GM12878 (cell line): Measurements from ENCODE around the gene C10orf143. TPM values are rescaled to one million over a fixed set of nuclear protein-coding genes. Genes with fewer than 3 reads are reported as not detected.

Source experiments
- ATAC-seq: fragments of 200-7000 bp; cut with Tn5 transposase; 3 replicates; pipeline ENCODE4 v1.9.1; 2020; ENCODE audit warnings: mild to moderate bottlenecking, moderate library complexity
- BruUV-seq: library from RNA; stranded (reverse); fragments of 400-500 nt; replicated peaks from 2 replicates; lab custom pipeline; 2021; lab: Mats Ljungman, UMichigan
- CTCF ChIA-PET: fragments of 300-600 bp; sonication (Branson Sonifier 250); formaldehyde crosslinking; extraction: SDS; loops from one replicate; lab custom pipeline; 2021; ENCODE audit warnings: inconsistent platforms; lab: Yijun Ruan, JAX
- POLR2A ChIA-PET: fragments of 350-600 bp; formaldehyde crosslinking; extraction: SDS; loops from one replicate; lab custom pipeline; 2021; ENCODE audit warnings: inconsistent platforms; lab: Charles Lee
- RAD21 ChIA-PET: fragments of 300-600 bp; sonication (Branson Sonifier 250); formaldehyde crosslinking; loops from one replicate; lab custom pipeline; 2023; ENCODE audit warnings: antibody characterized with exemption; ENCODE audit not compliant: unreplicated experiment; lab: Charles Lee
- SMC1A ChIA-PET: fragments of 300-600 bp; sonication (Branson Sonifier 250); formaldehyde crosslinking; loops from one replicate; lab custom pipeline; 2023; ENCODE audit not compliant: unreplicated experiment, uncharacterized antibody; lab: Charles Lee
- DNase-seq: peaks from one replicate; pipeline ENCODE4 v3.0.0-alpha.2; 2011; ENCODE audit warnings: low read depth, low spot score
- FAIRE-seq: peaks from 3 replicates; lab custom pipeline; 2011; peaks lifted over from hg19 to GRCh38; lab: Jason Lieb, UNC
- H2AFZ ChIP-seq: 2 replicates; pipeline ENCODE4 v1.6.0; 2011; ENCODE audit warnings: low read depth, low read length, control low read depth; ENCODE audit not compliant: control insufficient read depth
- H3K27ac ChIP-seq: 2 replicates; pipeline ENCODE4 v1.5.1; 2011; ENCODE audit warnings: control low read depth; ENCODE audit not compliant: control insufficient read depth, insufficient read depth
- H3K27me3 ChIP-seq, 2 experiments: replicated peaks in 1 of 2; 2 replicates each; pipeline versions ENCODE4 v1.6.0 to v1.6.1; 2011; ENCODE audit warnings: low read length in 1 of 2; ENCODE audit not compliant: control insufficient read depth in 2 of 2, insufficient read depth in 2 of 2
- H3K36me3 ChIP-seq, 2 experiments: 2 replicates each; pipeline ENCODE4 v1.5.1; 2011; ENCODE audit warnings: low read length in 1 of 2; ENCODE audit not compliant: control insufficient read depth in 2 of 2, insufficient read depth in 2 of 2
- H3K4me1 ChIP-seq: 2 replicates; pipeline ENCODE4 v1.6.1; 2011; ENCODE audit warnings: mild to moderate bottlenecking, low read length, moderate library complexity, mixed read lengths; ENCODE audit not compliant: control insufficient read depth, insufficient read depth
- H3K4me2 ChIP-seq: 2 replicates; pipeline ENCODE4 v1.6.0; 2011; ENCODE audit warnings: control low read depth; ENCODE audit not compliant: control insufficient read depth, insufficient read depth
- H3K4me3 ChIP-seq: fragments of 200-600 bp; sonication (generic); 2 replicates; pipeline ENCODE4 v1.5.1; 2016
- H3K79me2 ChIP-seq: 2 replicates; pipeline ENCODE4 v1.6.0; 2011; ENCODE audit warnings: low read length; ENCODE audit not compliant: control insufficient read depth, insufficient read depth
- H3K9ac ChIP-seq: 2 replicates; pipeline ENCODE4 v1.8.0; 2011; ENCODE audit warnings: low read length, control low read depth, mixed read lengths; ENCODE audit not compliant: control insufficient read depth, insufficient read depth
- H3K9me3 ChIP-seq: replicated peaks from 3 replicates; pipeline ENCODE4 v1.5.1; 2011; ENCODE audit warnings: mild to moderate bottlenecking, low read length; ENCODE audit not compliant: control insufficient read depth, insufficient read depth
- H4K20me1 ChIP-seq: 2 replicates; pipeline ENCODE4 v1.6.0; 2011; ENCODE audit not compliant: control insufficient read depth, insufficient read depth
- BRCA1 ChIP-seq: IDR thresholded peaks from 2 replicates; pipeline ENCODE4 v1.6.1; 2011; ENCODE audit warnings: low read depth, low read length, improper control_type of control experiment
- CHD2 ChIP-seq: IDR thresholded peaks from 2 replicates; pipeline ENCODE4 v1.6.1; 2011; ENCODE audit warnings: low read depth, low read length, improper control_type of control experiment, borderline replicate concordance
- IKZF1 ChIP-seq: fragments of 450-650 bp; conservative IDR thresholded peaks from 2 replicates; pipeline ENCODE4 v1.6.1; 2017; ENCODE audit warnings: antibody characterized with exemption, mild to moderate bottlenecking
- IRF4 ChIP-seq: IDR thresholded peaks from 2 replicates; pipeline ENCODE4 v1.6.1; 2011; ENCODE audit warnings: low read depth, low read length
- LARP7 ChIP-seq: fragments of 450-650 bp; IDR thresholded peaks from 2 replicates; pipeline ENCODE4 v1.6.1; 2017; ENCODE audit warnings: mild to moderate bottlenecking
- MTA2 ChIP-seq: fragments of 450-650 bp; IDR thresholded peaks from 2 replicates; pipeline ENCODE4 v1.6.1; 2016; ENCODE audit warnings: low read depth, mild to moderate bottlenecking, moderate library complexity
- MTA3 ChIP-seq: IDR thresholded peaks from 2 replicates; pipeline ENCODE4 v1.6.1; 2012; ENCODE audit warnings: low read length, inconsistent platforms, borderline replicate concordance
- RAD51 ChIP-seq: fragments of 450-650 bp; IDR thresholded peaks from 2 replicates; pipeline ENCODE4 v1.6.1; 2016; ENCODE audit warnings: moderate library complexity, mild to moderate bottlenecking, inconsistent platforms
- RUNX3 ChIP-seq: IDR thresholded peaks from 2 replicates; pipeline ENCODE4 v1.6.1; 2012; ENCODE audit warnings: low read length, inconsistent platforms
- SMAD1 ChIP-seq: fragments of 450-650 bp; IDR thresholded peaks from 2 replicates; pipeline ENCODE4 v1.6.1; 2018; ENCODE audit warnings: mild to moderate bottlenecking, low read depth; ENCODE audit not compliant: partially characterized antibody
- SMARCA5 ChIP-seq: fragments of 450-650 bp; IDR thresholded peaks from 2 replicates; pipeline ENCODE4 v1.6.1; 2017; ENCODE audit warnings: mild to moderate bottlenecking
- SUPT20H ChIP-seq: IDR thresholded peaks from 2 replicates; pipeline ENCODE4 v1.6.1; 2011; ENCODE audit warnings: low read depth, mild to moderate bottlenecking, low read length, moderate library complexity, borderline replicate concordance; ENCODE audit not compliant: control insufficient read depth
- SUZ12 ChIP-seq: fragments of 200-600 bp; sonication (generic); IDR thresholded peaks from one replicate; pipeline ENCODE4 v1.6.1; 2018; ENCODE audit warnings: antibody characterized with exemption, mild to moderate bottlenecking; ENCODE audit not compliant: unreplicated experiment
- TCF3 ChIP-seq: IDR thresholded peaks from 2 replicates; pipeline ENCODE4 v1.6.1; 2012; ENCODE audit warnings: low read depth, mild to moderate bottlenecking, low read length, borderline replicate concordance; ENCODE audit not compliant: insufficient read depth
- ZBED1 ChIP-seq: IDR thresholded peaks from 2 replicates; pipeline ENCODE4 v1.6.1; 2016; ENCODE audit warnings: borderline replicate concordance
- ZZZ3 ChIP-seq: IDR thresholded peaks from 2 replicates; pipeline ENCODE4 v1.6.1; 2011; ENCODE audit warnings: low read depth; ENCODE audit not compliant: control insufficient read depth, insufficient read length
- WGBS: methylation state at CpG from one replicate; pipeline ENCODE4 v1.1.6; 2016; ENCODE audit warnings: low lambda C conversion rate; ENCODE audit not compliant: insufficient replicate concordance, insufficient coverage; ENCODE audit errors: missing lambda C conversion rate; 5-methylcytosine and 5-hydroxymethylcytosine counted together
- in situ Hi-C: fragments of 300-500 bp; cut with MboI; formaldehyde crosslinking; loops from 9 replicates; pipeline ENCODE4 v1.14.3; 2018; ENCODE audit warnings: mixed read lengths
- intact Hi-C: fragments of 100-400 bp; cut with micrococcal nuclease; formaldehyde crosslinking; loops from one replicate; pipeline ENCODE4 v1.14.2; 2022; ENCODE audit not compliant: unreplicated experiment
- polyA plus RNA-seq, 11 experiments: library from polyadenylated mRNA; depleted of rRNA in 4 of 11; unstranded in 6 of 11; stranded (reverse) in 5 of 11; fragments of >200 nt; fragmentation: Nextera tagmentation in 4 of 11; fragmentation: Illumina TruSeq in 1 of 11; extraction: Ambion mirVana in 4 of 11; extraction: Trizol in 1 of 11; gene quantifications; 1 replicate in 1 of 11; 2 replicates in 10 of 11; pipeline versions ENCODE4 v1.2.1 to v1.2.3, GENCODE V29; 2011 to 2016; ENCODE audit warnings: inconsistent platforms in 2 of 11, missing spikeins in 2 of 11, low read depth in 1 of 11
- total RNA-seq, 4 experiments: library from RNA; depleted of rRNA in 3 of 4; stranded (reverse); fragments of >200 nt in 3 of 4; fragmentation: Illumina TruSeq in 1 of 4; extraction: Trizol in 1 of 4; gene quantifications; 2 replicates each; pipeline versions ENCODE4 v1.2.1 to v1.2.3, GENCODE V29; 2013 to 2021

Gene C10orf143
- total and polyA plus RNA-seq, 10 of the 15 experiments (the other 5 are each of a cell fraction or from before 2014, with no cell fraction given), result 0.64 to 7.9 (median 2.6) TPM

- no peak for FAIRE-seq
- H3K36me3 ChIP-seq, result no peaks in the 10 kb centered on the region
- H3K27me3 ChIP-seq, result no peaks in the 10 kb centered on the region
- no peak overlapping the region for H2AFZ ChIP-seq
- 42% methylated on average over 10 of the region's 10 CpGs for WGBS
- DNase-seq, result no peak
- no peak overlapping the region for H3K4me3 ChIP-seq
- no peaks in the 10 kb centered on the region for H3K79me2 ChIP-seq
- in situ Hi-C loops (no loop called here), intact Hi-C loops (no loop called here)
- H3K4me2 ChIP-seq, result no peak overlapping the region
- ChIA-PET CTCF (interaction anchor here (0.7 kb wide), 1 partner anchor 194 kb away, joined by 3 read pairs; no protein-coding TSS in a partner anchor), SMC1A (no interaction called here), RAD21 (no interaction called here), POLR2A (no interaction called here)
- H3K4me1 ChIP-seq, result no peaks in the 10 kb centered on the region
- ATAC-seq, result no peak
- H3K9ac ChIP-seq, result no peak overlapping the region
- no peaks in the 10 kb centered on the region for H4K20me1 ChIP-seq
- TF ChIP-seq IRF4 (no peak), MTA2 (no peak), ZBED1 (no peak), SUPT20H (no peak), SUZ12 (no peak), SMAD1 (no peak), RUNX3 (no peak), MTA3 (no peak), CHD2 (no peak), IKZF1 (no peak), BRCA1 (no peak), TCF3 (no peak), LARP7 (no peak), SMARCA5 (no peak), RAD51 (no peak), ZZZ3 (no peak)
- no TSS peak for BruUV-seq
- H3K9me3 ChIP-seq, result no peaks in the 10 kb centered on the region
- no peak overlapping the region for H3K27ac ChIP-seq
Observed at GRCh38 chr10:130041451-130042371, 68.9 kb downstream of the C10orf143 start.
